ENCODE data around the gene FAM241B.

The FAM241B gene

DNA sequence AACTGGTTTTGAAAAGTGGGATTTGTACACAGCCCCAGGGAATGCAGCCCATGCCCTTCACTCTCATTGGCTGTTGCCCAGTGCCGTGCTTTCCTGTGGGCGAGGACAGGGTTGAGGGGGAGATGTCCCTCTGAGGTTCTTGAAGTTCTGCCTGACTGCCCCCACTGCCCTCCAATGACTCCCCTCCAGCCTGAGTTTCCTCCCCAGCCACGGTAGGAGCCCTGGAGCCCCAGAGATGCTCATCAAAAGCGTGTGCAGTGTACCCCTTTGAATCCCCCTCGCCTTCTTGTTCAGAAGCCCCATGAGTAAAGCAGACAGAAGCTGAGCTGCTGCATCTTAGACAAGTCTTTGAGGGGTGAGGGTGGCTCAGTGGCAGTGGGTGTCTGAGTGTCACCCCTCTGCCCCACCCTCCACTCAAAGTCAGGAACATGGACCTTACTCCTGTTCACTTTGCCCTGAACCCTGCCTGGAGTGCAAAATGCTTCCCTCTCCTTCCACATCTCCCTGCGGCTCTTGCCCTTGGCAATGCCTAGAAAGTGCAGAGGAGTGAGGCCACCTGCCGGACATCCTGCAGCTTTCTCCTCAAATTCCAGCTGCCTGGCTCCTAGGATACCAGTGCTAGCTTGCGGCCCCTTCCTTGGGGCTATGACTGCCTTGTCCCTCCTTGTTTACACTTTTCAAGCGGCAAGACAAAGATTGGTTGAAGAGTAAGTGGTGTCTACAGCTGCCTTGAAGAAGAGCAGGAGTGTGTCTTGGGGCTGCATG is 19.9 kb downstream of the FAM241B start:
- H3K23ac ChIP-seq (ENCODE audit: low read length), result no peak overlapping the region
- H3K4me2 ChIP-seq (ENCODE audit: low read length), result no peak overlapping the region
- H3K18ac ChIP-seq (ENCODE audit: low read length), result no peak overlapping the region
- H3K79me1 ChIP-seq (ENCODE audit: low read length), result no peaks in the 10 kb centered on the region
- no peak overlapping the region for H3K27ac ChIP-seq (ENCODE audit: low read depth, low read length)
- no peaks in the 10 kb centered on the region for H3K79me2 ChIP-seq (ENCODE audit: control insufficient read depth, insufficient read depth, low read length)
- no peak overlapping the region for H2BK120ac ChIP-seq (ENCODE audit: low read depth, low read length)
- no CpG with 5 or more reads among the region's 9 CpGs for WGBS (ENCODE audit: extremely low coverage, insufficient coverage, low lambda C conversion rate)
- H3K36me3 ChIP-seq (ENCODE audit: control insufficient read depth, insufficient read depth, low read length), result no peaks in the 10 kb centered on the region
- H2BK15ac ChIP-seq (replicated peaks; ENCODE audit: low read depth), result no peak overlapping the region
- no peak overlapping the region for H3K4me3 ChIP-seq (ENCODE audit: low read length)
- H3K4me1 ChIP-seq (ENCODE audit: control insufficient read depth, low read depth, low read length), result peaks cover 3% of the 10 kb centered on the region
- H3K9ac ChIP-seq (ENCODE audit: low read length), result no peak overlapping the region
- no peak overlapping the region for H2AK5ac ChIP-seq (ENCODE audit: low read length)
- no peak overlapping the region for H3K56ac ChIP-seq (ENCODE audit: low read length)
- no peaks in the 10 kb centered on the region for H3K27me3 ChIP-seq (ENCODE audit: insufficient read depth, low read length, poor library complexity)
- DNase-seq, result peak; percentile 83
- no peak overlapping the region for H4K5ac ChIP-seq (ENCODE audit: low read length)
- no peak overlapping the region for H2BK5ac ChIP-seq (ENCODE audit: low read length)
- H3K4ac ChIP-seq (ENCODE audit: low read depth, low read length), result no peak overlapping the region
- H4K8ac ChIP-seq (ENCODE audit: low read depth, low read length), result no peak overlapping the region

DNA sequence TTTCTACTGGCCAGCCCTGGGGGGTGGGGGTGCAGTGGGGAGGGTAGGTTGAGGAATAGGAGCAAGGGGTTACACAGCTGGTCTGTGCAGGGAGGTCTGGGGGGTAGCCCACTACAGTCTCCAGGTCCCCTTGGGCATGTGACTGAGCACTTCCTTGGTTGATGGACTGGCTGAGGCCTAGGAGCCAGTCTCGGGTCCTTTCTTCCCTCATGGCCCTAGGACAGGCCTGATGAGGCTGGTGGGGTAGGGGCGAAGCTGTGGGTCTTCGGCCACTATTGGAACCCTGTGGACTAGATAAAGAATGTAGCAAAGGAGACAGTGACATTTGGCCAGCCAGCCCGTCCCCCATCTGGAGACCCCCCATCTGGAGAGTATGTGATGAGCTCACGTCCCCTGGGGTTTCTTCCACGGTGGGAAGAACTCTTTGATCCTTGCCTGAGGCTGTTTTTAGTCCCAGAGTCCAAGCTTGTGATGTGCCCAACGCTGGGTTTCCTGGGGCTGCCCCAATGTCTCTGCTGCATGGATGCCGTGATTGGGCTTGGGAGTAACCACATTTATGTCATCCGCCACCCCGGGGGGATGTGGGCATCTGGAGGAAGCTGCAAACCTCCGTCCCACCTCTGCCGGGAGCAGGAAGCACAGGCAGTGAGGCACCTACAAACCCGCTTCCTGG is 20.7 kb downstream of the FAM241B start:
- Histone ChIP-seq H2AK5ac (ENCODE audit: low read length) (no peak overlapping the region), H3K79me2 (ENCODE audit: control insufficient read depth, insufficient read depth, low read length) (no peaks in the 10 kb centered on the region), H3K9ac (ENCODE audit: low read length) (no peak overlapping the region), H3K4me2 (ENCODE audit: low read length) (no peak overlapping the region), H3K56ac (ENCODE audit: low read length) (no peak overlapping the region), H3K4me3 (ENCODE audit: low read length) (no peak overlapping the region), H2BK5ac (ENCODE audit: low read length) (no peak overlapping the region), H3K4ac (ENCODE audit: low read depth, low read length) (no peak overlapping the region), H3K18ac (ENCODE audit: low read length) (no peak overlapping the region), H3K27me3 (ENCODE audit: insufficient read depth, low read length, poor library complexity) (no peaks in the 10 kb centered on the region), H3K4me1 (ENCODE audit: control insufficient read depth, low read depth, low read length) (peaks cover 3% of the 10 kb centered on the region), H3K36me3 (ENCODE audit: control insufficient read depth, insufficient read depth, low read length) (no peaks in the 10 kb centered on the region), H3K79me1 (ENCODE audit: low read length) (no peaks in the 10 kb centered on the region), H3K23ac (ENCODE audit: low read length) (no peak overlapping the region), H2BK120ac (ENCODE audit: low read depth, low read length) (no peak overlapping the region), H3K27ac (ENCODE audit: low read depth, low read length) (no peak overlapping the region), H4K8ac (ENCODE audit: low read depth, low read length) (no peak overlapping the region), H2BK15ac (replicated peaks; ENCODE audit: low read depth) (no peak overlapping the region), H4K5ac (ENCODE audit: low read length) (no peak overlapping the region)
- WGBS (ENCODE audit: extremely low coverage, insufficient coverage, low lambda C conversion rate), result no CpG with 5 or more reads among the region's 13 CpGs
- no peak for DNase-seq

DNA sequence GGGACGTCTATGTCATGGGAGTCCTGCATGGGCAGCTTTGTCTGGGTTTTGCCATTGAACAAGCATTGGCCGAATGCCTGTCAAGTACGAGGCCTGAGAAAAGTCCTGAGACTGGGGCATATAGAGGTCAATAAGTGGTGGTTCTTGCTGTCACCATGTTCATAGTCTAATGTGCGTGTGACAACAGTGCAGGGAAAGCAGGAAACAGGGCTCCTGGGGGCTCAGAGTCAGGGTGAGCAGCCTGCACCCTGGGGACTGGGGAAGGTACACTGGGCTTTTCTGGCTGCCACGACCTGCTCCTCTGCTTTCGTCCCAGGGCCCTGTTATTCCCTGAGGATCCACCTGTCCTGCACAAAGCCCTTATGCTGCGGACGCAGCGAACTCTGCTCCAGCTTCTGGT is 21.3 kb downstream of the FAM241B start:
- no peak overlapping the region for H3K18ac ChIP-seq (ENCODE audit: low read length)
- no peaks in the 10 kb centered on the region for H3K36me3 ChIP-seq (ENCODE audit: control insufficient read depth, insufficient read depth, low read length)
- H3K27me3 ChIP-seq (ENCODE audit: insufficient read depth, low read length, poor library complexity), result no peaks in the 10 kb centered on the region
- no peaks in the 10 kb centered on the region for H3K79me1 ChIP-seq (ENCODE audit: low read length)
- no peak overlapping the region for H2BK15ac ChIP-seq (replicated peaks; ENCODE audit: low read depth)
- H3K79me2 ChIP-seq (ENCODE audit: control insufficient read depth, insufficient read depth, low read length), result no peaks in the 10 kb centered on the region
- no peak overlapping the region for H3K56ac ChIP-seq (ENCODE audit: low read length)
- no peak overlapping the region for H2BK120ac ChIP-seq (ENCODE audit: low read depth, low read length)
- H4K8ac ChIP-seq (ENCODE audit: low read depth, low read length), result no peak overlapping the region
- H3K4me2 ChIP-seq (ENCODE audit: low read length), result no peak overlapping the region
- no peak overlapping the region for H4K5ac ChIP-seq (ENCODE audit: low read length)
- DNase-seq, result no peak
- no peak overlapping the region for H3K23ac ChIP-seq (ENCODE audit: low read length)
- H3K4me1 ChIP-seq (ENCODE audit: control insufficient read depth, low read depth, low read length), result peaks cover 2% of the 10 kb centered on the region
- H2BK5ac ChIP-seq (ENCODE audit: low read length), result no peak overlapping the region
- WGBS (ENCODE audit: extremely low coverage, insufficient coverage, low lambda C conversion rate), result no CpG with 5 or more reads among the region's 9 CpGs
- H2AK5ac ChIP-seq (ENCODE audit: low read length), result no peak overlapping the region
- H3K9ac ChIP-seq (ENCODE audit: low read length), result no peak overlapping the region
- no peak overlapping the region for H3K4me3 ChIP-seq (ENCODE audit: low read length)
- no peak overlapping the region for H3K4ac ChIP-seq (ENCODE audit: low read depth, low read length)
- H3K27ac ChIP-seq (ENCODE audit: low read depth, low read length), result no peak overlapping the region

DNA sequence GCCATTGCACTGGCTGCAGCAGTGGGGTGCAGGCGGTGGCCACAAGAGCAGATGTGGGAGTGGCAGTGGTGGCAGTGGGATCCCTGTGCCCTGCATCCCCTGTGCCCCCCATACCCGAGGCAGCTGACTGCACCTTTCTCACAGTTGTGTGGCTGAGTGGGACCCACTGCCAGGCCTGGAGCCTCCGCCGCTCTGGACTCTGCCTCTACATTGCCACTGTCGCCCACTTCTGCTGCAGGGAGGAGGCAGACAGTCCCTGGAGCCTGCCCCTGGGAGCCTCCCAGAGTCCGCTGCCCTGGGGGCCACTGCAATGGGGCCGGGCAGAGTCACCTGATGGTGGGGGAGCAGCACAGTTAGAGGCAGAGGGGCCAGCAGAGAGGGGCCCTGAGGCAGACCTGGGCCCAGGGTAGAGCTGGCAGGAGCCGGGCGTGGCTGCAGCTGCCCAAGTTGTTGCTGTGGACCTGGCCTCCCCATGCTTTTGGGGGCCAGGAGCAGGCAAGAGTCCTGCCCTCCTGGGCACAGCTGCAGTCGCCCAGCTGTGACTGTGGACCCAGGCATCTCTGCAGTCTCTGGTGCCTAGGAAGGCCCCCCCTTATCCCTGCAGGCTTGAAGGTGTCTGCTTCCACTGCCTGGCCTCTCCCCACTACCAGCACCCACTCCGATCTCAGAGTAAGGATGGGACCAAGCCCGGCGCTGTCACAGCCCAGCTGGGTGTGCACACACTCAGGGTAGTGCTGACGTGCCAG is 22.2 kb downstream of the FAM241B start:
- Histone ChIP-seq H2AK5ac (ENCODE audit: low read length) (no peak overlapping the region), H3K56ac (ENCODE audit: low read length) (no peak overlapping the region), H3K18ac (ENCODE audit: low read length) (no peak overlapping the region), H3K4me2 (ENCODE audit: low read length) (no peak overlapping the region), H3K36me3 (ENCODE audit: control insufficient read depth, insufficient read depth, low read length) (no peaks in the 10 kb centered on the region), H3K23ac (ENCODE audit: low read length) (no peak overlapping the region), H3K4me1 (ENCODE audit: control insufficient read depth, low read depth, low read length) (peaks cover 2% of the 10 kb centered on the region), H3K4ac (ENCODE audit: low read depth, low read length) (no peak overlapping the region), H2BK5ac (ENCODE audit: low read length) (no peak overlapping the region), H3K4me3 (ENCODE audit: low read length) (no peak overlapping the region), H3K79me1 (ENCODE audit: low read length) (no peaks in the 10 kb centered on the region), H2BK15ac (replicated peaks; ENCODE audit: low read depth) (no peak overlapping the region), H3K9ac (ENCODE audit: low read length) (no peak overlapping the region), H2BK120ac (ENCODE audit: low read depth, low read length) (no peak overlapping the region), H3K27me3 (ENCODE audit: insufficient read depth, low read length, poor library complexity) (no peaks in the 10 kb centered on the region), H4K8ac (ENCODE audit: low read depth, low read length) (no peak overlapping the region), H3K27ac (ENCODE audit: low read depth, low read length) (no peak overlapping the region), H4K5ac (ENCODE audit: low read length) (no peak overlapping the region), H3K79me2 (ENCODE audit: control insufficient read depth, insufficient read depth, low read length) (no peaks in the 10 kb centered on the region)
- WGBS (ENCODE audit: extremely low coverage, insufficient coverage, low lambda C conversion rate), result no CpG with 5 or more reads among the region's 14 CpGs
- DNase-seq, result no peak

DNA sequence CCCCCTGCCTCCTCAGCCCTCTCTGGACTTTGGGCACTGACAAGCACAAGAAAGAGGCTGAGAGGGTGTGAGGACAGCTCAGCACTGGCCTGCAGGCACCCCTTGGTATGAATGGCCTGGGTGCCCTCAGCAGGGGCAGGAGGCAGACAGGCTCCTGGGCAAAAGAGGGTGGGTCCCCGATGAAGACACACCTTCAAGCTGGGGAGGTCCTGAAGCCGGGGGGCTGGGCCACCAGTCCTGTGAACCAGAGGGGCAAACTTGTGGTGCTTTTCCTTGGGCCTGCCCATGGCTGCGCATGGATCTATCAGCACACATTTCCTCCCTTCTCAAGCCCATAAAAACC is 22.8 kb downstream of the FAM241B start:
- no peaks in the 10 kb centered on the region for H3K79me1 ChIP-seq (ENCODE audit: low read length)

More for the DNA sequence above, 22.8 kb downstream of the FAM241B start:
- Histone ChIP-seq H4K8ac (ENCODE audit: low read depth, low read length) (no peak overlapping the region), H2BK15ac (replicated peaks; ENCODE audit: low read depth) (no peak overlapping the region), H3K23ac (ENCODE audit: low read length) (no peak overlapping the region), H4K5ac (ENCODE audit: low read length) (no peak overlapping the region), H3K27ac (ENCODE audit: low read depth, low read length) (no peak overlapping the region), H3K79me2 (ENCODE audit: control insufficient read depth, insufficient read depth, low read length) (no peaks in the 10 kb centered on the region), H3K4ac (ENCODE audit: low read depth, low read length) (no peak overlapping the region), H3K4me3 (ENCODE audit: low read length) (no peak overlapping the region), H3K27me3 (ENCODE audit: insufficient read depth, low read length, poor library complexity) (no peaks in the 10 kb centered on the region), H2AK5ac (ENCODE audit: low read length) (no peak overlapping the region), H2BK5ac (ENCODE audit: low read length) (no peak overlapping the region), H3K4me1 (ENCODE audit: control insufficient read depth, low read depth, low read length) (peaks cover 2% of the 10 kb centered on the region), H3K4me2 (ENCODE audit: low read length) (no peak overlapping the region), H2BK120ac (ENCODE audit: low read depth, low read length) (no peak overlapping the region), H3K56ac (ENCODE audit: low read length) (no peak overlapping the region), H3K9ac (ENCODE audit: low read length) (no peak overlapping the region), H3K36me3 (ENCODE audit: control insufficient read depth, insufficient read depth, low read length) (no peaks in the 10 kb centered on the region), H3K18ac (ENCODE audit: low read length) (no peak overlapping the region)
- DNase-seq, result no peak
- no CpG with 5 or more reads among the region's 3 CpGs for WGBS (ENCODE audit: extremely low coverage, insufficient coverage, low lambda C conversion rate)

Data from mesendoderm (in vitro differentiated cells).